Tibial nerve (tissue), 3 donors: Measurements from ENCODE around the gene EEF2KMT.

Experiments used
- CTCF ChIP-seq, 5 experiments: fragments of 200-600 bp in 3 of 5; fragments of 450-650 bp in 2 of 5; sonication (generic) in 3 of 5; IDR thresholded peaks; one replicate each; pipeline ENCODE4 v1.5.1; 2016 to 2019; ENCODE audit warnings: antibody characterized with exemption in 5 of 5, mild to moderate bottlenecking in 3 of 5, moderate library complexity in 2 of 5
- POLR2A ChIP-seq, 2 donors: fragments of 450-650 bp; IDR thresholded peaks; one replicate each; pipeline ENCODE4 v1.6.1; 2017; ENCODE audit warnings: antibody characterized with exemption in 2 of 2, mild to moderate bottlenecking in 2 of 2, moderate library complexity in 2 of 2

GRCh38 chr16:5071341-5071680 lies 26.3 kb downstream of the EEF2KMT start:
- TF ChIP-seq POLR2A (IDR thresholded peaks at IDR 0.05) (no peak), CTCF (IDR thresholded peaks at IDR 0.05) (no peak)
